ENCODE results near the gene ROBO3. TPM values are rescaled to one million over a fixed set of nuclear protein-coding genes. Genes with fewer than 3 reads are reported as not detected.

Gene ROBO3
- total RNA-seq, 1 experiment from 2014 or later = 3.8 TPM

DNA sequence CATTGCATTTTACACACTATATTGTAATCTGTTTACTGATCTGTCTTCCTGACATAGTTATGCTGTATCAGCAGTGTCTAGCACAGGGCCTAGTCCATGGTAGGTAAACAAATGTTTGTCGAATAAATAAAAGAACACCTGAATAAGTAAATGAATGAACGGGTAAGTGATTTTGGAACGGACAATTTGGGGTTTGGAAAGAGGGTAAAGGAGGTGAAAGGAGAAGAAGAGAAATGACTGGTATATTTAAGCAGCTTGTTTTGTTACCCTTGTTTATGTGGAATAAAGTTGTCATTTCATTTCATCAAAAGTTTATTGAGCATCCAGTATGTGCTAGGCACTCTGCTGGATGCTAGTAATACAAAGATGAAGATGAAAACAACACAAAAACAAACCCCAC, 53.7 kb downstream of the ROBO3 start, which contains the start of gene HEPN1:
HEPN1 (plus strand) TSS at position 301 of the 400 bp plus-strand sequence.
- DNase-seq (ENCODE audit: low spot score) = no peak

DNA sequence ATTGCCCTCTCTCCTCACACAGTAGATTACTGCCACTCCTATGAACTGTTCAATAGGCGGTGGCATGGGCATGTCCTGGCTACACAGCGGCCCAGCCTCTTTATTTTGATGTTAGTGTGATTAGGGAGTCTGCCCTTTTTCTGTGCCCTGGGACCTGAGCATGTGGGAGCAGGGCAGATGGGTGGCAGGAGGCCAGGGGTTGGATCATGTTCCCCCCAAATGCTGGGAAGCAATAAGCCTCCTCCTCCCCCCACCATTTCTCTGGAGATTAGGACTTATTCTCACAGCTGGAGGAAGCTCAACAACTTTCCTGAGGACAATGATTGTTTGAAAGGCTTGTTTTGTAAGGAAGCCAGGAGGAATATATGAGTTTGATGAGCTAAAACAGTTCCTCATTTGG, 54.7 kb downstream of the ROBO3 start:
- DNase-seq (ENCODE audit: low spot score) = no peak

GRCh38 chr11:124920356-124920755, 55.1 kb downstream of the ROBO3 start:
- no peak for DNase-seq (ENCODE audit: low spot score)

DNA sequence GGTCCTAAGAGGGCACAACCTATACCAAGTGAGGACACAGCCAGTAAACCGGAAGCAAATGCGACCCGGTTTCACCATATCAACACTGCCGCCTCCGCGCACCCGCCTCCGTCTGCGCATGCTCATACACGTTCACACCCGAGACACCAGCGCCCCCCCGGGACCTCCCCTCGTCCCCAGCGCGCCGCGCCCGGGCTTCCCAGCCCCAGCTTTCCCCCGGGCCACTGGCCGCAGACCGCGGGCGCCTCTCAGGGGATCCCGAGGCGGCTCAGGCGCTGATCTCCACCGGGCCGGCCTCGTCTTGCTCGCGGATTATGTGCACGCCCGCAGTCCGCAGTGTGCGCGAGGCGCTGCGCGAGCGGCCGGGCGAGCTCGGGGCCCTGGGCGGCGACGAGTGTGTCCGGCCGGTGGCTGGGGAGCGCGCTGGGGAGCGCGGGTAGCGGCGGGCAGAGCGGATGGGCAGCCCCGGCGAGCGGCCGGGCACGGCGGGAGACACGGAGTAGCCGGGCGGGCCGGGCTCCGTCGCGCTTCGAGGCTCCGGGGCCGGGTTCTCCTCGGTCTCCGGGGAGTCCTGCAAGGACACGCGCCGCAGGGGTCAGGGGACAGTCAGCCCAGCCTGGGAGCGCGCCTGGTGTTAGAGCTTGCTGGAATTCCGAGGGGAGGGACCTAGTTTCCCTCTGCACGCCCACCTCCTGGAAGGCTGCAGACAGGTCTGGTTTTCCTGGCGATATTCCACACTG, 55.8 kb downstream of the ROBO3 start:
- no peak for DNase-seq (ENCODE audit: low spot score)

GRCh38 chr11:124922831-124923230, 57.6 kb downstream of the ROBO3 start:
- DNase-seq (ENCODE audit: low spot score) = no peak

- no peak for DNase-seq (ENCODE audit: low spot score)
Observed at GRCh38 chr11:124923296-124923695, 58.1 kb downstream of the ROBO3 start.

DNA sequence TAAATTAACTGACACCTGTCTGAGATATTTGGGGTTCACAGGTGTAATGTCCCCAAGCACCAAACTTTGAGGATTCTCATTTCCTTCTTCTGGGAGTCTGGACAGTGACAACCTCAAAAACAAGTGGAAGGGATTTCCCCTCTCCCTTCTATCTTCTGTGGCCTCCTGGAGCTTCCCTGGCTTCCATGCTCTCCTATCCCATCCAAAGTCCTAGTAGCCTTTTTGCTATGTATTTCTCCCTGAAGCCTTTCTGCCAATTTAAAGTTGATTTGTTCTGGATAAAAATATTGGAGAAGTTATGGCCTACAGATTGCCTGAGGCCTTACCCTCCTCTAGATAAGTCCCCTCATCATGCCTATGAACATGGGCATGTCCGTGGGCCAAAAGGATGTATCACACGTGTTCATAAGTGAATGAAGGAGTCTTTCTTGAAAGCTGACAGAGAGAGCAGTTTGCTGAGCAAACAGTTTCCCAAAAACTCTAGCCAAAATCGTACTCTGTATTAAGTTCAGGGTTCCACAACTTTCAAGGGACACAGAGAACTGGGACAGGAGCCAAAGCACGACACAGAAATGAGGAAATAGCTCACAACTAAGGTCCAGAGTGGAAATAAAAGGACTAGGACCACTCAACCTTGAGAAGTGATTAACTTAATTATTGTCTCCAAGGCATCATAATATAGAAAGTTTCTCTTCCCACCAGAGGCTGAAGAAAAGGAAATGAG, 63.9 kb downstream of the ROBO3 start:
- no peak for DNase-seq (ENCODE audit: low spot score)

GRCh38 chr11:124930799-124931198, 65.6 kb downstream of the ROBO3 start:
- no peak for DNase-seq (ENCODE audit: low spot score)

Other genes with a start within 250 kb of the ROBO3 start
- gene TBRG1, start 242.6 kb upstream of the ROBO3 start, total RNA-seq (2014; rRNA removed; shearing (Covaris generic)) = 45.8 and 63.0 TPM in 2 replicates
- gene SIAE, start 191.7 kb upstream of the ROBO3 start, total RNA-seq (2014; rRNA removed; shearing (Covaris generic)) = 6.8 and 6.9 TPM in 2 replicates
- gene SPA17, start 191.5 kb upstream of the ROBO3 start, total RNA-seq (2014; rRNA removed; shearing (Covaris generic)) = 2.9 and 7.2 TPM in 2 replicates
- gene NRGN, start 125.5 kb upstream of the ROBO3 start, total RNA-seq (2014; rRNA removed; shearing (Covaris generic)) = 9.9 and 12.4 TPM in 2 replicates
- gene VSIG2, start 113.2 kb upstream of the ROBO3 start, total RNA-seq (2014; rRNA removed; shearing (Covaris generic)) = 137 and 149 TPM in 2 replicates
- 31.1 and 38.2 TPM in 2 replicates for gene ESAM, start 103.1 kb upstream of the ROBO3 start, total RNA-seq (2014; rRNA removed; shearing (Covaris generic))
- 24.2 and 27.5 TPM in 2 replicates for gene MSANTD2, start 65.0 kb upstream of the ROBO3 start, total RNA-seq (2014; rRNA removed; shearing (Covaris generic))
- gene ROBO4, start 32.4 kb downstream of the ROBO3 start, total RNA-seq (2014; rRNA removed; shearing (Covaris generic)) = 0.73 TPM in 1 of 2 replicates, not detected in the other
- gene HEPN1, start 53.8 kb downstream of the ROBO3 start, total RNA-seq (2014; rRNA removed; shearing (Covaris generic)) = not detected in 2 replicates
- gene HEPACAM, start 70.6 kb downstream of the ROBO3 start, total RNA-seq (2014; rRNA removed; shearing (Covaris generic)) = not detected in 2 replicates
- 1.2 and 1.3 TPM in 2 replicates for gene CCDC15, start 88.8 kb downstream of the ROBO3 start, total RNA-seq (2014; rRNA removed; shearing (Covaris generic))
- gene SLC37A2, start 197.9 kb downstream of the ROBO3 start, total RNA-seq (2014; rRNA removed; shearing (Covaris generic)) = 0.23 and 0.55 TPM in 2 replicates
- gene TMEM218, start 246.2 kb downstream of the ROBO3 start, total RNA-seq (2014; rRNA removed; shearing (Covaris generic)) = 20.9 and 26.1 TPM in 2 replicates